Stimulated activated CD4-positive, alpha-beta T cell treated with anti-CD3 and anti-CD28 coated beads, TNF-alpha, amount 100 ng/mL, for 4 hours (primary cell): Measurements from ENCODE around the gene SLC29A3.

Source experiments
- DNase-seq, 3 experiments: peaks; one replicate each; pipeline ENCODE4 v3.0.0-alpha.2; 2020; ENCODE audit warnings: low read depth in 3 of 3

The SLC29A3 gene

DNA sequence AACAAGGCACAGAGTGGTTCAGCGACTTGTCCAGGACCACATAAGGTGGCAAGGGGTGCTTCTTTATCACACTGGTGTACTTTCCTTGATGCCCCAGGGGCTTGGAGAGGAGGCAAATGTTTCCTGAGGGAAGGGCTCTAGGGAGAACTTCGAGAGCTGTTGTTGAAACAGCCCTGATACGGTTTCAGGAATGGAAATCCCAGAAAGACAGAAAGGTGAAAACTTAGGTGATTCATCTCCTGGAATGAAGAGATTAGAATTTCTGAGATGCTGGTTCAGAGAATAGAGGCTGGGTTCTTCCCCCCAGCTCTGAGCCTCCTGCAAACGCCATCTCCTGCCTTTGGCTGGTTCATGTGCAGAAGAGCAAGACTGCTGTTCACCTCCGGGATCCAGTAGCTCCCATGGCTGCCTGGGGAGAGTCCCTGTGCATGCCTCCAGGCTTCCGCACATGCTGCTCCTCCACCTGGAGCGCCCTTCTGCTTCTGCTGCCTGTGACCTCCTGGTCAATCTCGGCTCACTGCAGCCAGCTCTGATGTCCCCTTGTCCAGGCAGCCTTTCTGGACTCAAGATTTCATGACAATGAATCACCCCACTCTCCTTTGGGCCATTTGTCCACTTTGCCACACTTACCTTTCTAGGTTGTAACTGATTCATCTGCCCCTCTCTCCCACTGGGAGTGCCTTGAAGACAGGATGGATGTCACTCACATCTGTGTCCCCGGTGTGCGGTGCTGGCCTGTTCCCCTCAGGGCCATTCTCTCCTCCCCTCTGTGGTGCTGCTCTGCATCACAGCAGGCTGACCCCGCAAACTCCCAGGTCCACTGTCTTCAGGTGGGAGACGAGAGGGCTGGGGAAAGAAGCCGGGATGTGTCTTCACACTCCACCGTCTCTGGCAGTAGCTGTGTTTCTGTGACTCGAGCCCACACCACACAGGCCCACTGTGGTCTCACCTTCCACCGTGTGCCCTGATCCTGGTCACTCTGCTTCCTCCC, 74.0 kb downstream of the SLC29A3 start:
- no peak for DNase-seq

- no peak for DNase-seq
Observed at GRCh38 chr10:71393841-71394475, 74.9 kb downstream of the SLC29A3 start.

DNA sequence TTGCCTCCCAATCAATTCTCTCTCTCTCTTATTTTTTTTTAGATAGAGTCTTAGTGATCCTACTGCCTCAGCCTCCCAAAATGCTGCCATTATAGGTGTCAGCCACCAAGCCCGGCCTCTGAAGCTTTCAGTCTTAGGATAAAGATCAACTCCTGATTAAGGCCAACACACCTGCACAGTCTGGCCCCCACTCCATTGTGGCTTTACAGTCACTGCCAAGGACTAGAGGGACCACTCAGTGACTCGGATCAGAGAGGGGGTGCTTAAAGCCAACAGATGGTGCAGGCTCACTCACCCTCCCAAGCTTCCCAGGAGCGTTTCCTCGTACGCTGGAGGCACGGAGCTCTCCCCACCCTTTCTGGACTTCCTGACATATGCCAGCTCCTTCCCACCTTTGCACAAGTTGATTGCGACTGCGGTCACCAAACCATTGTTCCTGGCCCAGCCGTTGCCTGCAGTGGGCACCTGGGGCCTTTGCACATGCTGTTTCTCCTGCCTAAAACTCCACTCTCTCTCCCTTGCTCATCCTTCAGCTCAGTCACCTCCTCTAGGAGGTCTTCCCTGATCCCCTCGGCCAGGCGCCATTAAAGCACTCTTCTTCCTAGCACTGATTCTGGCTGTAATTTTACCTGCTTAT, 76.0 kb downstream of the SLC29A3 start:
- DNase-seq, result no peak

DNA sequence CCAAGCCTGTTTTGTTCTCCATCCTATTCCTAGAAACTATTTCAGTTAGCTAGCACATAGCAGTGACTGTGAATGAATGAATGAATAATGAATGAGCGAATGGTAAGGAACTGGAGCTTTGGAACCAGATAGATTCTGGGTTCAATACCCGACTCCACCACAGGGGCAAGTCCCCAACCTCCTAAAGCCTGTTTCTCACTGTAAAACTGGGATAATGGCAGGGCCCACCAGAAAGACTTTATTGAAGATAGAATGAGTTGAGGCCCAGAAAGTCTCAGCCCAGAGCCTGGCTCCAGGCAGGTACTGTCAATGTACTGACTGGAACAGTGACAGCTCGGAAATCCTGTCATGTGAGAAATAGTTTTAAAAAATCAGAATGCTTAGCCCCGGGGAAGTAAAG, 76.6 kb downstream of the SLC29A3 start:
- DNase-seq, result no peak

GRCh38 chr10:71396084-71396710, 77.1 kb downstream of the SLC29A3 start:
- peak in 2 of 3 experiments; percentile 2 to 13 for DNase-seq

DNA sequence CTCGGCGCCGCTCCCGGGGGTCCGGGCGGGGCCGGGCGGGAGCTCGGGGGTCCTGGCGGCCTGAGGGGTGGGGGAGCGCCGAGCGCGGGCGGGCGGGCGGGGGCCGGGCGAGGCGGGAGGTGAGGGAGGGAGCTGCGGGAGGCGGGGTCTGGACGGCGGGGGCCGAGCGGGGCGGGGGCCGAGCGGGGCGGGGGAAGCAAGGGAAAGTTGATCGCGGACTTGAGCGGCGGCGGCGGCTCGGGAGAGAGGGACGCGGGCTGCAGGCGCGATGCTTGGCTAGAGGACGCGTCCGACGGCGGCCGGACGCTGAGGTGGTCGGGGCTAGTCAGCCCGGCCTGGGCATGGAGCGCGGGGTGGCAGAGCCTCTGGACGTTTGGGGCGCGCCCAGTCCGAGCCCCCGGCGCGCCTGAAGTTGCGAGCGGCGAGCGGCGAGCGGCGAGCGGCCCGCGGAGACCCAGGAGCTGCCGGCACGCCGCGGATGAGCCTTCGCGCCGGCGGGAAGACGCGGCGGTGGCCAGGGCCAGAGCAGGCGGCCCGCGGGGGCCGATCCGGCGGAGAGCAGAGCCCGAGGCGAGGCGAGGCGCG, 77.7 kb downstream of the SLC29A3 start, which contains the start of gene CDH23:
Gene CDH23, plus strand, starts transcription at position 210 of the 585 bp plus-strand sequence. CDS start 42,912 bp downstream, outside the sequence.
- no peak for DNase-seq

GRCh38 chr10:71397296-71398212, 78.5 kb downstream of the SLC29A3 start:
- no peak for DNase-seq

- no peak for DNase-seq
Observed at GRCh38 chr10:71398976-71399375, 79.9 kb downstream of the SLC29A3 start.

DNA sequence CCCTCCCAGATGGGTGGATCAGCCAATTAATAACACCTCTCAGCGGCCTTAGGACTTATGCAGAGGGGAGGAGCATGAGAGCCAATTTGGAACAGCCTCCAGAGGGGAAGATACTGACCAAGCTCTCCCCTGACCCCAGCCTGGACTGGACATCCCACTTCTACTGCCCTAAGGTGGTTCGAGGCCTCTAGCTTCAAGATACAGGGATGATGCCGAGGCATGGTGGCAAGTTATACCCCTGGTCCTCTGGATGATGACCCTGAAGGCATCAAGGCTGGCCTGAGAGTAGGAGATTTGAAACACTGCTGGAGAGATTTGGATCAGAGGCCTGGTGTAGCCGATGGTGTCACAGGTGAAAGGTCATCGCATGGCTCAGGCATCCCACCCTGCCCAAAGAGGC, 80.9 kb downstream of the SLC29A3 start:
- no peak for DNase-seq

DNA sequence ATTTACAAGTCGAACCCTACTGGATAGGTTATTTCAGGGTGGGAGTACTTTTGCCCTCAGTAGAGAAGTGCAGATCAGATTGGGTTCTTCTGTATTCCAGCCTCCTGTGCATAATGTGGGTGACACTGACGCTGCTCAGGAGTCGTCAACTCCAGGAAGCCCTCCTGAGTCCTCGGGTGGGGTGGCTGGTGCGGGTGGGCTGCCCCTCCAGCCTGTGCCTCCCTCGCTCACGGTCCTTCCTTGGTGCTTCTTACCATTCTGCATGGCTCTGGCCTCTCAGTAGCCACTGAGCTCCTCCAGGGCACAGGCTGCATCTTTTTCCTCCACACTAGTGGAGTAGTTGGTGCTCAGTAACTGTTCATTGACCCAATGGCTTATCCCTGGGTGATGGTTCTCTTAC, 82.0 kb downstream of the SLC29A3 start:
- DNase-seq, result no peak

GRCh38 chr10:71402005-71402404, 82.9 kb downstream of the SLC29A3 start:
- no peak for DNase-seq

GRCh38 chr10:71404503-71405295, 85.6 kb downstream of the SLC29A3 start:
- no peak for DNase-seq

GRCh38 chr10:71406878-71407277, 87.8 kb downstream of the SLC29A3 start:
- no peak for DNase-seq

DNA sequence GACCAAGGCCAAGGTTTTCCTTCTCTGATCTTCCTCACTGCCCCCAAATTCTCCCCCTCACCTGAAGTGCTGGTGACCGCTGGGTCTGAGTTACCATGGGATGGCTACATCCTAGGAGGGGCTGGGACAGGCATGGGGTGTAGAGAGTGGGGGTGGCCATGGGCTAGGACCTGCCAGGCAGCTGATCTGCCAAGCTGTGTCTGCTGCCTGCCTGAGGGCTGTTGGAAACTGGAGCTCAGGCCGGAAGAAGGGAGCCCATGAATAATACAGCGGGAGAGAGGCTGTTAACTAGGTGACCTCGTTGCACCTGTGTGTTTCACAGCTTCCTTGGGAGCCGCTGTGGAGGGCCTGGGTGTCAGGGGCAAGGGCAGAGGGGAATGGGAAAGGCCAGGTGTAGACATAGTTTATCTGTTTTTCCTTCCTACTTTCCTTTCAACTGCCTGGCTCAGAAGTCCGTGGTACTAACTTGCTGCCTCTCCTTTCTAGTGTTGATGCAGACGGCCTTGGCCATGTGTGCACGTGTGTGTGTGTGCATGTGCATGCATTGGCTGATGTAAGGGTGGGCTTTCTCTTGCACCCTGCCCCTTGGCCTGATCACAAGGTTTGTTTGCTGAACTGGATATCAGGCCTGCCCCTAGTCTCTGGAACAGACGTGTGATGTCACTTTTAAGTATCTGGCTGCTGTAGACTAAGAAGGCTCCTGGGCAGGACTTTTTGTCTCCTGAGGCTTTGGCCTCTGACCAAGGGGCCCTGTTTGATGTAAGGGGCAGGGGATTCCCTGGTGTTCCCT, 89.6 kb downstream of the SLC29A3 start:
- no peak for DNase-seq

GRCh38 chr10:71409516-71410104, 90.6 kb downstream of the SLC29A3 start:
- DNase-seq, result no peak
